Activated T-cell treated with anti-CD3 and anti-CD28 coated beads, Interleukin-2, amount 50 U/mL, for 4 hours (primary cell): ENCODE measurements around the gene MAPKAP1. TPM values are rescaled to one million over a fixed set of nuclear protein-coding genes. Genes with fewer than 3 reads are reported as not detected.

Source experiments
- ATAC-seq, 2 donors: fragments of 200-7000 bp; cut with Tn5 transposase; one replicate each; pipeline ENCODE4 v1.10.0; 2021
- DNase-seq: peaks from one replicate; pipeline ENCODE4 v3.0.0-alpha.2; 2020
- H3K27me3 Mint-ChIP-seq: one replicate; pipeline ENCODE4 v1.8.0; 2021; ENCODE audit warnings: low read depth, mixed read lengths
- H3K36me3 Mint-ChIP-seq: one replicate; pipeline ENCODE4 v1.8.0; 2022; ENCODE audit warnings: mixed read lengths; ENCODE audit not compliant: insufficient read depth
- H3K4me1 Mint-ChIP-seq: one replicate; pipeline ENCODE4 v1.8.0; 2021; ENCODE audit warnings: low read depth, mixed read lengths
- H3K4me3 Mint-ChIP-seq: one replicate; pipeline ENCODE4 v1.8.0; 2021; ENCODE audit warnings: mild to moderate bottlenecking, moderate library complexity, mixed read lengths
- H3K9me3 Mint-ChIP-seq: one replicate; pipeline ENCODE4 v1.8.0; 2021; ENCODE audit warnings: mixed read lengths
- total RNA-seq, 3 donors: library from RNA; stranded (reverse); gene quantifications; one replicate each; pipeline ENCODE4 v1.2.1, GENCODE V29; 2021

The MAPKAP1 gene
- total RNA-seq, 3 donors from 2014 or later: 89.8 to 108 (median 107) TPM

GRCh38 chr9:125439434-125440272 is 267.4 kb downstream of the MAPKAP1 start:
- DNase-seq: no peak
- ATAC-seq: no peak
- H3K9me3 Mint-ChIP-seq: no peaks in the 10 kb centered on the region
- H3K4me1 Mint-ChIP-seq: no peaks in the 10 kb centered on the region
- H3K36me3 Mint-ChIP-seq: peaks cover 24% of the 10 kb centered on the region
- no peak overlapping the region for H3K4me3 Mint-ChIP-seq
- H3K27me3 Mint-ChIP-seq: no peaks in the 10 kb centered on the region

DNA sequence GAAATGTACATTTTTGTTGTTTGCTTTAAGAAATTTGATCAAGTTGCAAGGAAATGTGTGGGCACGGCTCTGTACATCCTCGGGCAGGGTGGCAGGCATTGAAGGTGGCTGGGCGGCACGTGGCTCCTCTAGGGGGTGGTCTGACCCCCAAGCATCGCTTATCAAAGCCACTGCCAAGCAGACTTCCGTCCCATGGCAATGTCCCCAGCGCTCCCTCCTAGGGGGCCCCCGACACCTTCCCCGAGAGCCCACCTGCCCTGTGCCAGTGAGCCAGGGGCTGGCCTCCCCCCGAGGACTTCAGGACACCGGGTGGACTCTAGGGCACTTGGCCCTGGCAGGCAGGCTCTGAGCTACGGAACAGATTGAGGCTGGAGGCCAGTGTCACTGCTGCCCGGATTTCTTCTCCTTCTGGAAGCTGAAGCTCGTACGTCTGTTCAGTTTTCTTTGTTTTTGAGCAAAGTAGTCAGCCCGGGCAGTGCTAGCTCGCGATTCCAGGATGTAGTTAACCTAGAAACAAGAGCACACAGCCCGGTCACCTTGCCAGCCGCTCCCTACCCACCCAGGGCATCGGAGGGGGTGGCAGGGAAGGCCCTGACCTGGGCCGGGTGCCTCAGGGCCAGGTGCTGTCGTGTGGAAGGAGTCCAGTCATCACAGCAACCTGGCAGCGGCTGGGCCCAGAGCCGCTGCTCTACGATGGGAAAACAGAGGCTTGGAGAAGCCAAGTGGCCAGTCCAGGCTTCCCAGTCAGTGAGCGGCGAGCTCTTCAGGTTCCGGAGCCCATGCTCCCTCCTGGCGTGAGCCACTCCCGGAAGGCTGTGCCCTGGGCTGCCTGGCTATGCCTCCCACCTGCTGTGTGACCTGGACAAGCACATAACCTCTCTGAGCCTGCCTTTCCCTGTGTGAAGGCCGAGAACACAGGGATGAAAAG is 268.2 kb downstream of the MAPKAP1 start:
- DNase-seq: no peak
- Mint-ChIP-seq H3K36me3 (peaks cover 19% of the 10 kb centered on the region), H3K4me1 (no peaks in the 10 kb centered on the region), H3K4me3 (no peak overlapping the region), H3K9me3 (no peaks in the 10 kb centered on the region), H3K27me3 (no peaks in the 10 kb centered on the region)
- no peak for ATAC-seq

DNA sequence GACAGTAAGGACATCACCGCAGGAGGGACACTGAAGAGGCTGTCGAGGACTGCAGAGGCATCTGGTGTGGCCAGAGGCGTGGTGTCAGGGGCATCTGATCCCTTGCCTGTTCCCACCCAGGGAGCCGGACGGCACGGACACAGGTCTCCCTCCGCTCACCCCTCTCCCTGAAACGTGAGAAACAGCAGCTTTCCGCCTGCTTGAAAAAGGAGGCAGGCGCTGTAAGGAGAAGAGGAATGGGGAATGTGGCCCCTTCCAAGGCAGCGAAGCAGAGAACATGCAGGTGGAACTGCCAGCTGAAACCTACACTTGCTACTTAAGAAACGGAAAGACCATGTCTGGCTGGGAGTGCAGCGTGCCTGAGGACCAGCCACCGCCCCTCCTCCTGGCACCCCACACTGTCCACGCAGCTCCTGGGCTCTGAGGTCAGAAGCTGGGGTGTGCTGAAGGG is 269.2 kb downstream of the MAPKAP1 start:
- Mint-ChIP-seq H3K4me3 (no peak overlapping the region), H3K27me3 (no peaks in the 10 kb centered on the region), H3K4me1 (no peaks in the 10 kb centered on the region), H3K36me3 (peaks cover 14% of the 10 kb centered on the region), H3K9me3 (no peaks in the 10 kb centered on the region)
- DNase-seq (no peak), ATAC-seq (no peak)

DNA sequence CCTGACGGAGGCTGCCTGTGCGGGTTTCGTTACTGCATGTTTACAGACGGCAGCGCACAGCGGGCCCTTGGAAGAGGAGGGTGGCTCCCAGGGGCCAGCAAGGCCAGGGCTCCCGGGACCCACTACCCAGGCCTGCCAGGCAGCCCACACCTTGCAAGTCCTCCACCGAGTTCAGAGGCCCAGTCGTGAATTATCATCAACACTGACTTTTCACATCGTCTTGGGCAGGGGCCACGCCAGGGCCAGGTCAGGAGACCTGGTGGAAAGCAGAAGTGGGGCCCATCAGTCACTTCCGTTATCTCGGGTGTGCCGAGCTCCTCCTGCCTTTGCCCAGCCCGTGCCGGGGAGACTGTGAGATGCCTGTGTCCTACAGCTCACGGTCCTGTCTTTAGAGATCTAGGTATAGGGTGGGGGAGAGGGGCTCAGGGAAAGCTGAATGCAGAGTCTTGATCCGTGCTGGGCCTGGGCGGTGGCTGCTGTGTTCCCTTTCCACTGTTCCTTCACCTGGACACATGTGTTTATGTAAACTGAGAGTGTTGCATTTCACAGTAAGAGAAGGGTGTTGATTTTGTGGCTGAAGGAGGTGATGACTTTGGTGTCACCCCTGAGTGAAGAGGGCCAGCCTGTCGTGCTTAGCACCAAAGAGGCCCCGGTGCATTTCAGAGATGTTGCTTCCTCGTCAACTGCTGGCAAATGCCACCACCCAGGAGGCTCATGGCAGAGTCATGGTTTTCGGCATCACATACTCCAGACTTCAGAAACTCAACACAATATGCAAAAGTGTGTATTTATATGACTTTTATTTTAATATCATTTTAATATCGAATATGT is 270.2 kb downstream of the MAPKAP1 start:
- ATAC-seq: no peak
- H3K27me3 Mint-ChIP-seq: no peaks in the 10 kb centered on the region
- H3K4me1 Mint-ChIP-seq: no peaks in the 10 kb centered on the region
- H3K4me3 Mint-ChIP-seq: no peak overlapping the region
- peaks cover 12% of the 10 kb centered on the region for H3K36me3 Mint-ChIP-seq
- no peak for DNase-seq
- H3K9me3 Mint-ChIP-seq: no peaks in the 10 kb centered on the region

GRCh38 chr9:125435776-125436612 is 271.0 kb downstream of the MAPKAP1 start:
- Mint-ChIP-seq H3K4me1 (no peaks in the 10 kb centered on the region), H3K4me3 (no peak overlapping the region), H3K36me3 (peaks cover 12% of the 10 kb centered on the region), H3K9me3 (no peaks in the 10 kb centered on the region), H3K27me3 (no peaks in the 10 kb centered on the region)
- no peak for DNase-seq
- ATAC-seq: no peak

- no peaks in the 10 kb centered on the region for H3K9me3 Mint-ChIP-seq
- H3K4me3 Mint-ChIP-seq: no peak overlapping the region
Observed at GRCh38 chr9:125434986-125435775, 271.8 kb downstream of the MAPKAP1 start.

DNA sequence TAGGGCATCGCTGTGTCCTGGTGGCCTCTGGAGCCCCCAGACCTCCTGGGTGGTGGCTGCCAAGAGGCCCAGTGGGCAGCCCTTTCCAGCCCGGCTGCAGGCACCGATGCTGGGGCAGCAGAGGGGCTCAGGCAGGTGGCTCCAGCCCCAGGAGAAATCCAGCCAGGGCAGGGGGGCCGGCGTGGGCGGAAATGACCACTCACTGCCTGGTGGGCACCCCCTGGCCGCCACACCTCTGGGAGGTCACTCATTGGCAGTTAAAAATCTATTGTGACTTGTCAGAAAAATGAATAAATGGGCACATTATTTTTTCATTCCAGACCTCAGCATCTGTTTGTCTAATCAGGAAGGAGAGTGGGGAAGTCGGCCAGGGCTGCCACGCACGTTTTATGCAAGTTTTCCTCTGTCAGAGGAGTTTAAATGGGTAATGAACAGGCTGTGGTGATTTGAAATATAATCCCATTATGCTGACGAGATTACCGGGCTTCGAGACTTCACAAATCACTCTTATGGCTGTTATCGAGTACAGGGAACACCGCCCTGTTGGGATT is 273.5 kb downstream of the MAPKAP1 start:
- Mint-ChIP-seq H3K9me3 (no peaks in the 10 kb centered on the region), H3K4me3 (no peak overlapping the region), H3K27me3 (no peaks in the 10 kb centered on the region), H3K4me1 (no peaks in the 10 kb centered on the region), H3K36me3 (peaks cover 7% of the 10 kb centered on the region)
- no peak for ATAC-seq
- DNase-seq: no peak

More at GRCh38 chr9:125434986-125435775, 271.8 kb downstream of the MAPKAP1 start:
- peak; percentile 25 for ATAC-seq
- Mint-ChIP-seq H3K4me1 (no peaks in the 10 kb centered on the region), H3K36me3 (peaks cover 12% of the 10 kb centered on the region), H3K27me3 (no peaks in the 10 kb centered on the region)
- DNase-seq: no peak

DNA sequence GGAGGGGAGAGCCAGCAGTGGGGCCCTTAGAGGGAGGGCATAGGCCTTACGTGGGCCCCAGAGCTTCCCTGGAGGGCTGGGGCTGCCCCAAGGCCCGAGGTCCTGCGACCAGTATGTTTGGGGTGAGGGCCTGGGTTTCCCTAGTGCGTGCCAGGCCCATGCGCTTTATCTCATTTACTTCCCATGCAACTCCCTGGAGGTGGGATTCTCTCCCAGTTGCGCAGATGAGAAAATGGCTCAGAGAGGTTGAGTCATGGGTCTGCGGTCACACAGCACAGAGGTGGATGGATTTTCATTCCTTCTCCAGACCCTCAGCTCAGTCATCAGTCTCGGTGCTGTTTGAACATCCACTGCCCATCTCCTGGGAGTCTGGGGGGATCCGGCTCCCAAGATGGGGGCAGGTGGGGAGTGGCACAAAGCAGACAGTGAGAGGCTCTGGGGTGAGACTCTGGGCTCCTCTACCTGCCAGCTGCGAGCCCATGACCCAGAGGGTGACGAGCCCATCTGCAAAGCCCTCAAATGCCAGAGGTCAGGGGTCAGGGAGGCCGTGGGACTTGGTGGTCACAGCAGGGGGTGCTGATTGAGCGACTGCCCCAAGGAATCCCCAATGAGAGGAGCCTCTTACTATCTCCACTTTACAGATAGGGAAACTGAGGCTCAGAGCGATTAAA is 274.2 kb downstream of the MAPKAP1 start:
- Mint-ChIP-seq H3K36me3 (peaks cover 4% of the 10 kb centered on the region), H3K4me1 (no peaks in the 10 kb centered on the region), H3K4me3 (no peak overlapping the region), H3K27me3 (no peaks in the 10 kb centered on the region), H3K9me3 (no peaks in the 10 kb centered on the region)
- no peak for ATAC-seq
- DNase-seq: no peak

DNA sequence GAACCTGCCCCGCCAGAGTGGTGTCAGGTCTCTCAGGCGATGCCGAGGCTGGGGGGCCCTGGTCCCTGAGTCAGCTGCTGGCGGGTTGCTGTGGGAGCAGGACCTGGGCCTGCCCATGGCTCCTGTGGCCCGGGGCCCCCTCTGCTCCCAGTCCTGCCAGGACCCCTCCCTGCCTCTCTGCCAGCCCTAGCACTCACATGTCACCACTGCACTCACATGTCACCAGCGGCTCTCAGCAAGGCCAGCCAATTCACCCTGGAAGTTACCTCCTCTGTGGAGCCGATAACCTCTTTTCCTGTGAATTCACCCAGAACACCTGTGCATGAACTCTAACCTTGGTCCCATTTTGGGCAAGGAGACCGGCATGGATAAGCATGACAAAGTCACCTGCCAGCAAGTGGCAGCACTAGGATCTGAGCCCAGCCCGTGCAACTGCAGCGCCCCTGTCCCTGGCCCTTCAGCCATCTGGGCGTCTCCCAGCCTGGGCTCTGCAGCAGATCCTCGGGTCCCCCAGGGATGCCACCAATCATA is 275.2 kb downstream of the MAPKAP1 start:
- ATAC-seq (no peak), DNase-seq (no peak)
- Mint-ChIP-seq H3K4me1 (no peaks in the 10 kb centered on the region), H3K4me3 (no peak overlapping the region), H3K27me3 (no peaks in the 10 kb centered on the region), H3K36me3 (no peaks in the 10 kb centered on the region), H3K9me3 (no peaks in the 10 kb centered on the region)

DNA sequence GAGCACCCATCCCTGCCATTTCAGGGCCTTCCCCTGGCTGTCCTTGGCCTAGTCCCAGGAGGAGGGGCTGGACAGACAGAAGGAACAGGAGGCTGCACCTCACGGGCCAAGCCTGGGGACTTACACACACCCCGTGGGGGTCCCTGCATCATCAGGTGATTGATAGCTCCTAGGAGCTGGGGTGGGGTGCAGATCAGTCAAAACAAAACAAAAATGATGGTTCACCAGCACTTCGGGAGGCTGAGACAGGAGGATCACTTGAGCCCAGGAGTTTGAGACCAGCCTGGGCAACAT is 276.0 kb downstream of the MAPKAP1 start:
- no peaks in the 10 kb centered on the region for H3K9me3 Mint-ChIP-seq
- no peaks in the 10 kb centered on the region for H3K4me1 Mint-ChIP-seq
- no peak overlapping the region for H3K4me3 Mint-ChIP-seq
- DNase-seq (no peak), ATAC-seq (no peak)
- H3K36me3 Mint-ChIP-seq: no peaks in the 10 kb centered on the region
- no peaks in the 10 kb centered on the region for H3K27me3 Mint-ChIP-seq

- DNase-seq (no peak), ATAC-seq (no peak)
- H3K4me3 Mint-ChIP-seq: no peak overlapping the region
- no peaks in the 10 kb centered on the region for H3K36me3 Mint-ChIP-seq
- H3K9me3 Mint-ChIP-seq: no peaks in the 10 kb centered on the region
- no peaks in the 10 kb centered on the region for H3K4me1 Mint-ChIP-seq
- no peaks in the 10 kb centered on the region for H3K27me3 Mint-ChIP-seq
Observed at GRCh38 chr9:125430161-125431011, 276.6 kb downstream of the MAPKAP1 start.
